Medulla oblongata (tissue), 1 donor: ENCODE data around the gene PTK7.

Source experiments
- DNase-seq: peaks from one replicate; pipeline ENCODE4 v3.0.0-alpha.2; 2015; ENCODE audit errors: extremely low spot score

The PTK7 gene

GRCh38 chr6:43086022-43086658 is 10.0 kb downstream of the PTK7 start:
- DNase-seq, result no peak

- DNase-seq, result no peak
Observed at GRCh38 chr6:43088654-43089056, 12.5 kb downstream of the PTK7 start.

GRCh38 chr6:43089467-43089866 is 13.4 kb downstream of the PTK7 start:
- no peak for DNase-seq

DNA sequence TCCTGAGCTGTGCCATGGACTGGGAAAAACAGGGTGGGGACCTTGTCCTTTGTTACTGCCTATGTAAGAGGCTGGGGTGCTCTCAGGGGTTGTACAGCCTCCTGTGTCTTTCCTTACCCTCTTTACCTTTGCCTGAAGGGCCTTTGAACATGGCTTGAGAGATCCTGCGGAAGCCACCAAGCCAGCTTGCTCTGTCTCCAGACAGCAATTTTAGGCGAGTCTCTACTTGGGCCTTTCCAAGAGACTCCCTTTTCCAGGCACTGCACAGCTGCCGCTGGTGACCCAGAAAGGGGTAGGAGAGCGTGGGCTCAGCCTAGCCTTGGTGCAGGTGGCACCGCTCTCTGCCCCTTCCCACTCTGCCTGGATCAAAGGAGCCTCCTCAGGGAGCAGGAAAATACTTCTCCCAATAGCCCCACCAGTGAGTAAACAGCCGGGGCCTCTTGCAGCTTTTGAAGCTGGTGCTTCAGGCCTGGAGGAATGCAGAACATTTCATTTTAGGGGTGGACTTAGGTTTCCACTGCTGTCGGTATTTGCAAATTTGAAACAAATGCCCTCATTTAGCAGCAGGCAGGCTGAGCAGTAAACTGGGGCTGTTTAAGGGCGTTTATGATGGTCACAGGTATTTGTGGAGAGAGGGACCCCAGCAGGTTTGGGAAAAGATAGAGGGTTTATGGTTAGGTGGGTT is 13.9 kb downstream of the PTK7 start:
- DNase-seq, result no peak

DNA sequence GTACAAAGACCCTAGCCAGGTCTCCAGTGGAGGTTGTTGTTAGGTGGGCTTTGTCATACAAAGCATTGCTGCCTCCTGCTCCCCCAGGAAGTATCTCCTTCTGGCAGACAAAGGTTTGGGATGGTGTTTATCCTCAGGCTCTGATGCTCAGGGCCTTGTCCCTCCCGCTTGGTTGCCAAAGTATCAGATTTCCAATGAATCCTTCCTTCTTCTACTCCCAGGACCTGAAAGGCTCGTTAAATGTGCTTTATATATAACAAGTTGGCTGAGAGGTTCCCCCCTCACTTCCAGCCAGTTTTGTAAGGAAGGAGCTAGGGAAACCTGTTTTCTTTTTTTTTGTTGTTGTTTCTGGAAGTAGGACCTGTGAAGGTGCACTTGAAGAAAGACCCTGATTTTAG is 14.4 kb downstream of the PTK7 start:
- no peak for DNase-seq

DNA sequence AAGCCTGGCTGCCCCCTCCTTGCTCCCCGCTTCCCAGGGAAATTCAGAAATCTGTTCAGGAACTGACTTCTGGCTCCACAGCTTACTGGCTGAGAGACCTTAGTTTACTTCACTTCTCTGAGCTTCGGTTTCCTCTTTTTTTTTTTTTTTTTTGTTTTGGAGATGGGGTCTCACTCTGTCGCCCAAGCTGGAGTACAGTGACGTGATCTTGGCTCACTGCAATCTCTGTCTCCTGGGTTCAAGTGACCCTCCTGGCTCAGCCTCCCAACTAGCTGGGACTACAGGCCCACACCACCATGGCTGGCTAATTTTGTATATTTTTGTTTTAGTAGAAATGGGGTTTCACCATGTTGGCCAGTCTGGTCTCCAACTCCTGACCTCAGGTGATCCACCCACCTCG is 14.9 kb downstream of the PTK7 start:
- DNase-seq, result no peak

DNA sequence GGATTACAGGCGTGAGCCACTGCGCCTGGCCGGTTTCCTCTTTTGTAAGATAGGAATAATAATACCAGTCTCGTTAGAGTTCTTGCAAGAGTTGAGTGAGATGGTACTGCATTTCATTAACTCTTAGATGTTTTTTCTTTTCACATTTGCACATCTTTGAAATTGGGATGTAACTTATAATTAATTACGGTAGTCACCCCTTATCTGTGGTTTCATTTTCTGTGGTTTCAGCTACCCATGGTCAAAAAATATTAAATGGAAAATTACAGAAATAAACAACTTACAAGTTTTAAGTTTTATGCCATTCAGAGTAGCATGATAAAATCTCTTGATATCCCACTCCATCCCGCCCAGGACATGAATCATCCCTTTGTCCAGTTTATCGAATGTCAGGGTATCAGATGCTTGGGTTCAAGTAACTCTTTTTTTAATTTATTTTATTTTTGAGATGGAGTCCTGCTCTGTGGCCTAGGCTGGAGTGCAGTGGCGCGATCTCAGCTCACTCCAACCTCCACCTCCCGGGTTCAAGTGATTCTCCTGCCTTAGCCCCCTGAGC is 15.4 kb downstream of the PTK7 start:
- no peak for DNase-seq

- DNase-seq, result no peak
Observed at GRCh38 chr6:43092635-43093034, 16.5 kb downstream of the PTK7 start.

GRCh38 chr6:43093436-43094289 is 17.5 kb downstream of the PTK7 start:
- DNase-seq, result peak; percentile 59

DNA sequence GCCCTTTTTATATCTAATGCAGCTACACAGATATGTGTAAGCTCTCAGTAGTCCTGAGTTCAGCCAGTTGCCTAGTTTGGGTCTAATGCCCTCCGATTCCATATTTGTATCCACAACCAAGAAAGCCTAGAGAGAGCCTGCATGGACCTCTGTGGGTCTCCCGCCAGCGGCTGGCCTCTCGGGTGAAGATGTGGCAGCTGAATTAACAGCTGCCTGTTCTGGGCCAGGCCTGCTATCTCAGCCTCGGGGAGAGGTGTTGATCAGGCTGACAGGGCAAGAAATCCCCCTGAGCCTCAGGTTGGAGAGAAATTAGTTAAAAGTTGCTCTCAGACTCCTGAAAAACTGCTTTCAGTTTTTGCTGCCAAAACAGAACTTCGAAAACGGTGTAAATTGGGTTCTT is 19.8 kb downstream of the PTK7 start:
- no peak for DNase-seq

DNA sequence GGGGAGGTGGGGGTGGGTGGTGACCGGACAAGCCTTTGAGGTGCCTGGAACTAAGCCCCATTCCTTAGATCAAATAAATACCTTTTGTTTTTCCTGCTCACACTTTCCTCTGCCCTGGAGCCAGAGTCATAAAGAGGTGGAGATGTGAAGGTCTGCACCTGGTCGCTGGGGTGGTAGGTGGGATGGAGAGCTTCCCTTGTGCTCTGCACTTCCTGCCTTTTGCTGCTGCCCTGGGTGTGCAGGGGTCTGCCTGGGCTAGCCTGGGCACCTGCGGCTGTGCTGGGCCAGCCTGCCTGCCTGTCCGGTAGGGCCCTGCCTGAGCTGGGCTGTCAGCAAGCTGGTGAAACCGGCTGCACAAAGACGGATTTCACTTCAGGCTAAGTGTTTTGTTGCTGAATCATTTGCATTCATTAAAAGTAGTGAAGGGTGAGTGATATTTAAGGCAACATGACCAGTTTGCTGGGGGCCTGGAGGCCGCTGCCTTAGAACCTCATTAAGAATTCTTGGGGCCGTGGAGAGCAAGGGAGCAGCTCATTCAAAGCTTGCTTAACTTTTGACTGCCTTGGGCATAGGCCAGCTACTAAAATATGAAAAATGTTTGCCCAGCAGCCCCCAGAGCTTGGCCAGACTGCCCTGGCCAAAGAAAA is 20.5 kb downstream of the PTK7 start:
- peak; percentile 49 for DNase-seq

- no peak for DNase-seq
Observed at GRCh38 chr6:43097098-43097489, 21.0 kb downstream of the PTK7 start.

DNA sequence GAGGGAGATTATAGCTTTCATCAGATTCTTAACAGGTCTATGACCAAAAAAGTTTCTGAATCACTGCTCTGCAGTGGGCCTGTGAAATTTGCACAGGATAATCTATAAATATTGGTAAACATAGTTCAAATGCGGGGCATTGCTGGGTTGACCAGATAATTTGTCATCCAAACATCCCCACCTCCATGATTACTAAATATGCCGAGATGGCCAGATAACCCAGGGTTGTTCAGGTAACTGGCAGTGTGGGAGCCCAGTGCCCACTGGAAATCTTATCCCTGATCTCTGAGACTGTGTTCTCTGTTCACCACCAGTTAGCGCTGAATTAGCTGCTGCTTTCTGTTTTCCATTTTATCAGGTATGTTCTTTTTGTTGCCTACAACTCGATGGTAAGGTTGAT is 21.4 kb downstream of the PTK7 start:
- no peak for DNase-seq

- no peak for DNase-seq
Observed at GRCh38 chr6:43101497-43101896, 25.4 kb downstream of the PTK7 start.

GRCh38 chr6:43103253-43103876 is 27.3 kb downstream of the PTK7 start:
- DNase-seq, result no peak

- DNase-seq, result no peak
Observed at GRCh38 chr6:43105538-43106222, 29.6 kb downstream of the PTK7 start.

DNA sequence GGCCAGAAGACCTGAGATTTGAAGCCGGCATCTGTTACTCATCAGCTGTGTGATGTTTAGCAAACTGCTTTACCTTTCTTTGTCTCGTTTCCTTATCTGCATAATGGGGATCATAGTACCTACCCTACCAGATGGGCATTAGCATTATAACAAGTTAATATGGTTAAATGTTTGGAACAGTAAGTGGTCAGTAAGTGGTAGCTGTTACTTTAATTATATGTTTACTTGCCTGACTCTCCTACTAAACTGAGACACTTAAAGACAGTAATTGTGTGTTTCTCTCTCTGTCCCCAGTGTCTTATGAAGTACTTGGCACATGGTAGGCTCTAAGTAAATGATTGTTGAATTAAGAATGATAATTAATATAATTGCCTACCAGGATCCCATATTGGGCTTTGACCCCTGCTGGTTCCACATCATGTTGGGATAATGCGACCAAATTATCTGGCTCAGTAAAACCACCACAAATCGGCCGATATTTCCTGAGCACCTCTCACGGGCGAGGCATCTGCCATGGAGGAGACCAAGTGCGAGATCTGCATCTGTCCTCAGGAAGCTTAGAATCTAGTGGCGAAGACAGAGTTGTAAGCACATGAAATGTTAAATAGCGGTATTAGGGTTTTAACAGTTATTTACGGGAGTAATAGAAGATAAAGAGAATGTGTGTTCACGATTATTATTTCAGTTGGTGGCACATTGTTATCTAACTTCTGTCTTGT is 31.4 kb downstream of the PTK7 start:
- DNase-seq, result no peak

DNA sequence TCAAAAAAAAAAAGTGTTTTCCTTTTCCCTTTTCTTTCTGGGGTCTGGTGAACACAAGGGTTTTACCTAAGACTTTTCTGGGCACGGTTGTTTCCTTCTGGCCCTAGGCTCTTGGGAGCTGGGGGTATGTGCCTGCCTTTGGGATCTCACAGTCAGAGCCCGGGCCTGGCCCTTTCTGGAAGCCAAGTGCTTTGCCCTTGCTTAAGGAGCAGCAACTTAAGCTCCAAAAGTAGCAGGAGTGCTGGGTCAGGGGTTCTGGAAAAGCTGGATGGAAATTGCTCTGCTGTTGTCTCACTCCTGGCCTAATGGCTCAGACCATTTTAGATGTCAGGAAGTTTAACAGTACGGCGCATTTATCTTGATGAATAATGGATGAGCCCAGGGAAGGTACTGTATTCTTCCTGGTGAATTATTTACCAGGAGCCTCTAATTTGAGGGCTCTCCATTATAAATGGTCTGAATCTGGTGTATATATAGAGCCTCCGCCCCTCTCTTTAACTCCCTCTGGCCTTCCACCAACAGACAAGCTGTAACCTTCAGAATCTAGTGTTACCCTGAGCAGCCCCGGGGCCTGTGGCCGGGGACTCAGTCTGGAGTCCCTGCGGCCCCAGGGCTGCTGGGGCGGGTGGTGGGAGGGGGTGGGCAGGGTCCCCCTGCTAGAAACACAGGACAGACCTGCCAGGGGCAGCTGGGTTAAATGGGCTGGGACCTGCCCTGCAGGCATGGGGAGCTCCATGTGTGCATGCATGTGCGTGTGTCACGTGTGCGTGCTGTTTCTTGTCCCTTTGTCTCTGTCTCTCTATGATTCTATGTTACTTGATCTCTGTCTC is 37.5 kb downstream of the PTK7 start:
- DNase-seq, result no peak

- DNase-seq, result no peak
Observed at GRCh38 chr6:43115365-43115764, 39.3 kb downstream of the PTK7 start.
